HG03175 (cell line): Measurements from ENCODE around the gene GMEB1.
"Not testable (repeated sequence)": the region's sequence is repeated elsewhere in the genome, so short reads cannot be mapped to it uniquely, and the experiment has no call there.

ENCODE experiments used
- ATAC-seq: cut with Tn5 transposase; IDR thresholded peaks from one replicate; pipeline ENCODE4 v1.9.1; 2021; ENCODE audit warnings: mild to moderate bottlenecking, moderate library complexity; ENCODE audit not compliant: unreplicated experiment

The GMEB1 gene

DNA sequence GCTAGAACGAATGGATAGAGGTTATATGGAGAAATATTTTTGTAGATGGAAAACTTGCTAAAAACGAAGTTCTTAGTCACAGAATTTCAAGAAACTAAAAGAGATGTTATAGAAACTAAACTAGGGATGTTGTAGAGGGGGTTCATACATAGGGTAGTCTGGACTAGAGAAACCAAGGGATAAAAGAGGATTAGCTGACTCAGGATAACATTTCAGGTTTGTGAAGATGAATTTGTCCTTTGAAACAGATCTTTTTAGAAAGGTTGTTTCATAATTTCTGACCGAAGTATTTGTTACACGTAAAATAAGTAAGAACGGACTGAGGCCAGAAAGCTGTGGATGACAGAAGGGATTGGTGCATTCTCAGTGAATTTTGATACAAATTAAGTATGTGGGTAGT lies 81.7 kb downstream of the GMEB1 start:
- no peak for ATAC-seq

DNA sequence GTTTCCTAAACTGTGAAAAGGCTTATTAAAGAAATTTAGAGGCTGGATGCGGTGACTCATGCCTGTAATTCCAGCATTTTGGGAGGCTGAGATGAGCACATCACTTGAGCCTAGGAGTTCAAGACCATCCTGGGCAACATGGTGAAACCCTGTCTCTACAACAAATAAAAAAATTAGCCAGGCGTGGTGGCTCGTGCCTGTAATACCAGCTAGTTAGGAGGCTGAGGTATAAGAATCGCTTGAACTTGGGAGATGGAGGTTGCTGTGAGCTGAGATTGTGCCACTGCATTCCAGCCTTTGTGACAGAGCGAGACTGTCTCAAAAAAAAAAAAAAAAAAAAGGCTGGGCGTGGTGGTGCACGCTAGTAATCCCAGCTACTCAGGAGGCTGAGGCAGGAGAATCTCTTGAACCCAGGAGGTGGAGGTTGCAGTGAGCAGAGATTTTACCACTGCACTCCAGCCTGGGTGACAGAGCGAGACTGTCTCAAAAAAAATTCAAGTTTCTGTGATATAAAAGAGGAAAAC lies 82.2 kb downstream of the GMEB1 start:
- ATAC-seq: not testable (repeated sequence)

DNA sequence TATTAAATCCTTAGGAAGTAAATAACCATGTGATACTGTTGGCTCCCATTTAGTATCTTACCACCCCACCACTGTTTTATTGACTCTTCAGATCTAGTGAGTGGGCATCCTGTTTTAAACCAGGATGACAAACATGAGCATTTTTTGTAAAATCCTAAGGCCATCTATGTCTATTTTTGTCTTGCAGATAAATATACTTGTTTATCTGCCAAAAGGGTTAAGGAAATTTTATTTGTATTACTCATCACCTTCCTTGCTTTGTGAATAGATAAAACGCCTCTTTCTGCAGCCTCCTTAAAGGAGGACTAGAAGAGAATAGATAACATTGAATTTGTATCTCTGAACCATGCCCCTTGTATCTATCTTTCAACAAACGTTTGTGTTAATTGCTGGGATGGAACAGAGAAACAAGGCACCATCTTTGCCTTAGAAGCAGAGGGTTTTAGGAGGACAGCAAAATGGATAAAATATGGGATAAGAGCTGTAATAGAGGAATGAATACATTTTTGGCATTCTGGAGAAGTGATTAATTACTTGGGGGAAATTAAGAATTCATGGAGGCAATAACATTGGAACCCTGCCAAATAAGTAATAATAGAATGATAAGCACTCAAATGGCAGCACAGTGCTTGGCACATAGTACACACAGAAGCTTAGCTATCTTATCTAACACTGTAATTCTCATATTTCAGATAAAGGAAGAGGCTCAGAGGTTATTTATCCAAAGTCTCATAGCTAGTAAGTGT lies 82.9 kb downstream of the GMEB1 start:
- ATAC-seq: no peak

DNA sequence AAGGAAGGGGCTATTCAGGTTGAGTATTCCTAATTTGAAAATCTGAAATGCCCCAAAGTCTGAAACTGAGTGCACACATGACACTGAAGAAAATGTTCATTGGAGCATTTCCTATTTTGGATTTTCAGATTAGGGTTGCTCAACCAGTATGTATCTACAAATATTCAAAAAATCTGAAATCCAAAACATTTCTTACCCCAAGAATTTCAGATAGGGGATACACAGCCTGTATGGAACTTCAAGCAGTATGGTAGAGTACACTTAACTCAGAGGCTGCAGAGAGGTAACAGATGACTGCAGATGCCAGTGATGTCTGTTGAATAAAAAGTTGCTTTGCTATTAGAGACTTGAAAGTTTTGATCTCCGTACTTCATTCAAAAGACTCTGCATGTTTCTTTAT lies 87.1 kb downstream of the GMEB1 start:
- ATAC-seq: no peak

DNA sequence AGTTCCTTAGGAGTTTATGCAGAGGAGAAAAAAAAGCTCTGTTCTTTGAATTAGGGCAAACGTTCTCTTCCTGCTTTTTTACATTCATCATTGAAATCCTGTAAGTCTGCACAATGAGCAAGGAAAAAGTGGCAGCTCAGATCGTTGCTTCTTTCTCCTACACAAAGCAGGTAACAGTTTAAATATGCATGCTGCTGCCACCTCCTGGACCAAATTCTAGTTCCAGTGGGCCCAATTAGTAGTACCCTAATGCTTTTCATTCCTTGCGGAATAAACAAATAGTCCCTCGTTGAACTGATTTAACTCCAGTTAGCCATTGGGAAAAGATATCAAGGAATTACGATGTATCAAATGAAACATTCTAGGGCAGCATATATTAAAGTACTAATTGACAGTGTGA lies 88.3 kb downstream of the GMEB1 start:
- ATAC-seq: no peak

DNA sequence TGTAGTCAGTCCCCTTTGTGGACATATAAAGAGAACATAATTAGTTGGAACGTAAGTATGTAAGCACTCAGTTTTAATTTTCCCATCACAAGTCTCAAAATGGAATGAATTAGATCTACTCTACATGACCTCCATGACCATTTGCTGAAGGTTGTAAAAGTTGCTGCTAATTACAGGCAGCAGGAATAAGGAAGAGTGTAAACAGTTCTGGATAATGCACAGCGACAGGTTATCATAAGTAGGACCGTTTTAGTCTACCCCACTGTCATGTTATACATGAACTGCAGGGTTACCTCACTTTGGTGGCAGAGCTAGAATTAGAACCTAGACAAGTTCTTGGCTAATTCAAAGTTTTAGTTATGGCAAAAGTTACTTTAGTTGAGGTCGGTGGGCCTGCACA lies 89.8 kb downstream of the GMEB1 start:
- ATAC-seq: no peak

DNA sequence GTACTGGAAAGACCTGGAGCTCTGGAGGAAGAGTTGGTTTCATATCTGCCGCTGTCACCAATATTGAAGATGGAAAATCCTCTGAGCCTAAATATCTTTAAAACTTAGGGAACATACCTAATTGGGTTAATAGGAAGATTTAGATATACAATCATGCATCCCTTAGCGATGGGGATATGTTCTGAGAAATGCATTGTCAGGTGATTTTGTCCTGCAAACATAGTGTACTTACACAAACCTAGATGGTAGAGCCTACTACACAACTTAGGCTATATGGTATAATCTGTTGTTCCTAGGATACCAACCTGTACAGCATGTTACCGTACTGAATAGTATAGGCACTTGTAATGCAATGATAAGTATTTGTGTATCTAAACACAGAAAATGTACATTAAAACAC lies 90.7 kb downstream of the GMEB1 start:
- no peak for ATAC-seq

DNA sequence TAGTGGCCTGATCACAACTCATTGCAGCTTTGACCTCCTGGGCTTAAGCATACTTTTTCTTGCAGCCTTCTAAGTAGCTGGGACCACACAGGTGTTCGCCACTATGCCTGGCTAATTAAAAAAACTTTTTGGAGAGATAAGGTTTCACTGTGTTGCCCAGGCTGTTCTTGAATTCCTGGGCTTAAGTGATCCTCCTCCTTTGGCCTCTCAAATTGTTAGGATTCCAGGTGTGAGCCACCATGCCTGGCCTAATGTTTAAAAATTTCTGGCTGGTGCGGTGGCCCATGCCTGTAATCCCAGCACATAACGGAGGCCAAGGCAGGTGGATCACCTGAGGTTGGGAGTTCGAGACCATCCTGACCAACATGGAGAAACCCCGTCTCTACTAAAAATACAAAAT lies 92.6 kb downstream of the GMEB1 start:
- no peak for ATAC-seq

DNA sequence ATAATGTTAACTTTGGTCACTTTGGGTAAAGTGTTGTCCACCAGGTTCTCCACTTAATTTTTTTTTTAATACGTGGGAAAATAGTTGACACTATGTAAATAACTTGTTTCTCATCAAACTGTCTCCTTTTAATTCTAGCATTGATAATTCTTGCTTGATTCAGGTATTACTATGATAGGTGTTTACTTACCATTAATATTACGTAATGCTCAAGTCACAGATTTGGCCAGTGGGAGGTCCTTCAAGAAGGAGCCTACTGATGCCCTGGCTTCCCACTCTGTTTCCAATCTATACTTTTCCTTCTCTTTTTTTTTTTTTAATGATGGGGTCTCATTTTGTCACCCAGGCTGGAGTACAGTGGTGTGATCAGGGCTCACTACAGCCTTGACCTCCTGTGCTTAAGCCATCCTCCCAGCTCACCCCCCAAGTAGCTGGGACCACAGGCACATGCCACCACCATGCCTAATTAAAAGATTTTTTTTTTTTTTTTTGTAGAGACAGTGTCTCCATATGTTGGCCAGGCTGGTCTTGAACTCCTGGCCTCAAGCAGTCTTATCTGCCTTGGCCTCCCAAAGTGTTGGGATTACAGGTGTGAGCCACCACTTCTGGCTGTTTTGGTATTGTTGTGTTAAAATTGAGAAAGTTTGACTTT lies 98.1 kb downstream of the GMEB1 start:
- ATAC-seq: no peak
